Activated T-helper 2 cell treated with anti-CD3 and anti-CD28 coated beads, Interferon-gamma antibody, Interleukin-2, Interleukin-4, amounts not matched to agents 10 μg/mL and 5 μg/mL and 100 μg/mL, durations not matched to agents 14 hours and 24 hours and 36 hours (primary cell): ENCODE measurements around the gene MALT1. TPM values are rescaled to one million over a fixed set of nuclear protein-coding genes. Genes with fewer than 3 reads are reported as not detected.
"Not testable (repeated sequence)": the region's sequence is repeated elsewhere in the genome, so short reads cannot be mapped to it uniquely, and the experiment has no call there.

Source experiments
- DNase-seq: peaks from one replicate; pipeline ENCODE4 v3.0.0; 2021; ENCODE audit warnings: low spot score
- H3K27ac Mint-ChIP-seq: one replicate; pipeline ENCODE4 v1.8.0; 2021; ENCODE audit warnings: mixed read lengths
- H3K27me3 Mint-ChIP-seq: one replicate; pipeline ENCODE4 v1.8.0; 2021; ENCODE audit warnings: low read depth, mixed read lengths
- H3K36me3 Mint-ChIP-seq: one replicate; pipeline ENCODE4 v1.8.0; 2021; ENCODE audit warnings: low read depth, mixed read lengths
- H3K4me1 Mint-ChIP-seq: one replicate; pipeline ENCODE4 v1.8.0; 2021; ENCODE audit warnings: low read depth, mixed read lengths
- H3K4me3 Mint-ChIP-seq: one replicate; pipeline ENCODE4 v1.8.0; 2021; ENCODE audit warnings: low read depth, mild to moderate bottlenecking, moderate library complexity, mixed read lengths
- H3K9me3 Mint-ChIP-seq: one replicate; pipeline ENCODE4 v1.8.0; 2021; ENCODE audit warnings: mixed read lengths
- intact Hi-C: fragments of 100-400 bp; cut with micrococcal nuclease; formaldehyde crosslinking; loops from one replicate; pipeline ENCODE4 v1.15.1; 2023
- total RNA-seq: library from RNA; stranded (reverse); gene quantifications from 2 replicates; pipeline ENCODE4 v1.2.3, GENCODE V29; 2022

Gene MALT1
- total RNA-seq, 1 donor from 2014 or later, result 23.5 TPM

- intact Hi-C loops, result no loop called here
- no peak for DNase-seq
- no peak overlapping the region for H3K4me3 Mint-ChIP-seq
- no peaks in the 10 kb centered on the region for H3K27me3 Mint-ChIP-seq
- H3K4me1 Mint-ChIP-seq, result no peaks in the 10 kb centered on the region
- peaks cover 35% of the 10 kb centered on the region for H3K36me3 Mint-ChIP-seq
- no peaks in the 10 kb centered on the region for H3K9me3 Mint-ChIP-seq
- no peak overlapping the region for H3K27ac Mint-ChIP-seq
Measured at GRCh38 chr18:58728719-58729118, 57.5 kb downstream of the MALT1 start.

- Mint-ChIP-seq H3K4me1 (peaks cover 2% of the 10 kb centered on the region), H3K36me3 (peaks cover 45% of the 10 kb centered on the region), H3K4me3 (no peak overlapping the region), H3K27ac (no peak overlapping the region), H3K9me3 (no peaks in the 10 kb centered on the region), H3K27me3 (no peaks in the 10 kb centered on the region)
- no peak for DNase-seq
- intact Hi-C loops, result no loop called here
Measured at GRCh38 chr18:58730618-58731017, 59.4 kb downstream of the MALT1 start.

- peaks cover 2% of the 10 kb centered on the region for H3K4me1 Mint-ChIP-seq
Measured at GRCh38 chr18:58732471-58732870, 61.2 kb downstream of the MALT1 start.

GRCh38 chr18:58733866-58734265, 62.6 kb downstream of the MALT1 start:
- no peak overlapping the region for H3K4me3 Mint-ChIP-seq
- DNase-seq, result no peak
- H3K36me3 Mint-ChIP-seq, result peaks cover 54% of the 10 kb centered on the region
- peaks cover 2% of the 10 kb centered on the region for H3K4me1 Mint-ChIP-seq
- no peaks in the 10 kb centered on the region for H3K9me3 Mint-ChIP-seq
- intact Hi-C loops, result no loop called here
- no peaks in the 10 kb centered on the region for H3K27me3 Mint-ChIP-seq
- H3K27ac Mint-ChIP-seq, result no peak overlapping the region

More at GRCh38 chr18:58732471-58732870, 61.2 kb downstream of the MALT1 start:
- Mint-ChIP-seq H3K9me3 (no peaks in the 10 kb centered on the region), H3K4me3 (no peak overlapping the region), H3K36me3 (peaks cover 59% of the 10 kb centered on the region), H3K27me3 (no peaks in the 10 kb centered on the region), H3K27ac (no peak overlapping the region)
- intact Hi-C loops, result no loop called here
- DNase-seq, result no peak

- no peaks in the 10 kb centered on the region for H3K27me3 Mint-ChIP-seq
- no peak for DNase-seq
- peaks cover 60% of the 10 kb centered on the region for H3K36me3 Mint-ChIP-seq
- peaks cover 2% of the 10 kb centered on the region for H3K4me1 Mint-ChIP-seq
- H3K9me3 Mint-ChIP-seq, result no peaks in the 10 kb centered on the region
- H3K4me3 Mint-ChIP-seq, result no peak overlapping the region
- no peak overlapping the region for H3K27ac Mint-ChIP-seq
- intact Hi-C loops, result no loop called here
Measured at GRCh38 chr18:58738322-58738721, 67.1 kb downstream of the MALT1 start.

DNA sequence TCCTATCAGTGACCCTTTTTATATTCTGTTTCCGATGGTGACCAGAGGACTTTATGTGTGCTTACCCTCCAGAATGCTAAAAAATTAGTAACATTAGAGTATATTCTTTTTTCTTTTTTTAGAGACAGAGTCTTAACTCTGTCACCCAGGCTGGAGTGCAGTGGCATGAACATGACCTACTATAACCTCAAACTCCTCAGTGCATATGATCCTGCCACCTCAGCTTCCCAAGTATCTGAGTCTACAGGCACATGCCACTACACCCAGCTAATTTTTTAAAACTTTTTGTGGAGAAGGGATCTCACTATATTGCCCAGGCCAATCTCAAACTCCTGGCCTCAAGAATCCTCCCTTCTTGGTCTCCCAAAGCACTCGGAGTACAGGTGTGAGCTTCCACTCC, 74.6 kb downstream of the MALT1 start:
- Mint-ChIP-seq H3K27ac (no peak overlapping the region), H3K27me3 (no peaks in the 10 kb centered on the region), H3K4me3 (no peak overlapping the region), H3K4me1 (no peaks in the 10 kb centered on the region), H3K36me3 (peaks cover 75% of the 10 kb centered on the region), H3K9me3 (peaks cover 12% of the 10 kb centered on the region)
- intact Hi-C loops, result no loop called here
- no peak for DNase-seq

DNA sequence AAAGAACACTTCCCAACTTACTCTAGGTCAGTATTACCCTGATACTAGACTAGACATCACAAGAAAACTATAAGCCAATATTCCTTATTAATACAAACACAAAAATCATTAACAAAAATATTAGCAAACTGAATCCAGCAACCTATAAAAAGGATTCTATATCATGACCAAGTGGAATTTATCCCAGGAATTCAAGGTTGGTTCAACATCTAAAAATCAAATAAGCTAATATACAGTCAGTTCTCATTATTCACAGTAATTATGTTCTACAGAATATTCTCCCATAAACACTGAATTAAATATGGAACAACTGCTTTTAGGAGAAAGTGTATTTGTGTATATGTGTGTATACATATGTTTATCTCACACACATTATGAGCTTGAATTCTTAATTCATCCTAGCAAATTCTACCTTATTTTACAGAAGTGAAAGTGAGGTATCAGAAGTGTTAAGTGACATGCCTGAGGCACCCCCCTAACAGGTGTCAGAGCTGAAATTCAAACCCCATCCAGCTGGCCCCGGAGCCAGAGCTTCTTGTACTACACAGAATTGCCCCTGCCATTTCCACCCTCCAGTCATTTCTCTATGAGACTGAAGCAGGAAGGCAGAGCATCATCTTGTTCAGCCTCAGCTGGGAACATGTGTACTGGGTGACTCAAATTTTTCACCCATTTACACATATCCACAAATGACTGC, 77.8 kb downstream of the MALT1 start:
- Mint-ChIP-seq H3K27ac (no peak overlapping the region), H3K9me3 (peaks cover 12% of the 10 kb centered on the region), H3K36me3 (peaks cover 63% of the 10 kb centered on the region), H3K4me3 (no peak overlapping the region), H3K4me1 (no peaks in the 10 kb centered on the region), H3K27me3 (no peaks in the 10 kb centered on the region)
- DNase-seq, result no peak
- intact Hi-C loops, result no loop called here

DNA sequence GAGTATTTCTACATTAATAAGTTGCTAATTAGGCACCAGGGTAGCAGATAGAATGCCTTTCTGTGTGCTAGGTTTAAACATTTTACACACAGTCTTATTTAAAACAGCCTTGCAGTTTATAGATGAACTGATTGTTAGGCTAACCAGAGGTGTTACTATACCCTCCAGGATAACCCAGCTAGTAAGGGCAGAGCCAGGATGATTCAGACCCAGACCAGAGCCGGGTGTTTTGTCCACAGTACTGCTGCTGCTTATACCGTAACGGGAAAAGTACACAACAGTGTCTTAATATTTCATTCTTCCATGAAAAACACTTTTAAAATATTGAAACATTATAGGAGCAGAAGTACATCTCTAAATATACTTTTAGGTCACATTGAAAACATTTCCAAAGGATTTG, 82.7 kb downstream of the MALT1 start:
- intact Hi-C loops, result no loop called here
- H3K4me3 Mint-ChIP-seq, result no peak overlapping the region
- H3K9me3 Mint-ChIP-seq, result no peaks in the 10 kb centered on the region
- no peak overlapping the region for H3K27ac Mint-ChIP-seq
- H3K36me3 Mint-ChIP-seq, result peaks cover 22% of the 10 kb centered on the region
- no peak for DNase-seq
- peaks cover 1% of the 10 kb centered on the region for H3K27me3 Mint-ChIP-seq
- peaks cover 9% of the 10 kb centered on the region for H3K4me1 Mint-ChIP-seq

DNA sequence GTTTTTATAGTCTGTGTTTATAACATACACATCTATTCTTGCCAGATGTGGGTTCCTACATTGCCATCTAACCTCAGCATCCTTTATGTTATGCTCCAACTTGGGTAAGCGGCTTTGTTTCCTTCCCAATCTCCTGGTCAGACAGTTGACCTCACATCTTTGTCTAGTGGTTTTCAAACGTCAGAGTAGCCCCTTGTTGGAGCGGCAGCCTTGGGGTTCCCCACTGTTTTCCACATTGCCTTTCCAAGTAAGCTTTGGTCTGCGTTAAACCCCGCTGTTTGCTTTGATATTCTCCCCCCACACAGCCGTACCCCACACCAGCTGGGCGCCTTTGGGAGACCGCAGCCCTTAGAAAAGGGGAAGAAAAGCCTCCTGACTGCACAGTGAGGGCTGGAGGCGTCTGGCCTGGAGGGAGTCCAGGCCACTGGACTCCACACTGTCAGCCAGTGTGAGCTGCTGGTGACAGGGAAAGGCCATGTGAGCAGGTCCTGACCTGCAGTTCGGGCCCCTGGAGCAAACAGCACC, 83.3 kb downstream of the MALT1 start:
- DNase-seq, result no peak
- Mint-ChIP-seq H3K9me3 (no peaks in the 10 kb centered on the region), H3K4me1 (peaks cover 9% of the 10 kb centered on the region), H3K4me3 (no peak overlapping the region), H3K36me3 (peaks cover 16% of the 10 kb centered on the region), H3K27me3 (peaks cover 1% of the 10 kb centered on the region), H3K27ac (no peak overlapping the region)
- intact Hi-C loops, result no loop called here

- peak overlapping the region; percentile 60 for H3K27ac Mint-ChIP-seq
- intact Hi-C loops, result no loop called here
- peaks cover 6% of the 10 kb centered on the region for H3K27me3 Mint-ChIP-seq
- no peaks in the 10 kb centered on the region for H3K9me3 Mint-ChIP-seq
- H3K4me1 Mint-ChIP-seq, result peaks cover 9% of the 10 kb centered on the region
- H3K4me3 Mint-ChIP-seq, result no peak overlapping the region
- peaks cover 7% of the 10 kb centered on the region for H3K36me3 Mint-ChIP-seq
- DNase-seq, result no peak
Measured at GRCh38 chr18:58755304-58756010, 84.2 kb downstream of the MALT1 start.

GRCh38 chr18:58756148-58756547, 84.9 kb downstream of the MALT1 start:
- Mint-ChIP-seq H3K4me1 (peaks cover 12% of the 10 kb centered on the region), H3K27me3 (peaks cover 6% of the 10 kb centered on the region), H3K9me3 (no peaks in the 10 kb centered on the region), H3K27ac (no peak overlapping the region), H3K36me3 (peaks cover 4% of the 10 kb centered on the region), H3K4me3 (no peak overlapping the region)
- intact Hi-C loops, result no loop called here
- DNase-seq, result no peak

- peaks cover 17% of the 10 kb centered on the region for H3K4me1 Mint-ChIP-seq
- H3K4me3 Mint-ChIP-seq, result no peak overlapping the region
- peaks cover 6% of the 10 kb centered on the region for H3K27me3 Mint-ChIP-seq
- H3K9me3 Mint-ChIP-seq, result no peaks in the 10 kb centered on the region
- no peak overlapping the region for H3K27ac Mint-ChIP-seq
- H3K36me3 Mint-ChIP-seq, result peaks cover 4% of the 10 kb centered on the region
- no peak for DNase-seq
- intact Hi-C loops, result no loop called here
Measured at GRCh38 chr18:58756596-58757240, 85.5 kb downstream of the MALT1 start.

DNA sequence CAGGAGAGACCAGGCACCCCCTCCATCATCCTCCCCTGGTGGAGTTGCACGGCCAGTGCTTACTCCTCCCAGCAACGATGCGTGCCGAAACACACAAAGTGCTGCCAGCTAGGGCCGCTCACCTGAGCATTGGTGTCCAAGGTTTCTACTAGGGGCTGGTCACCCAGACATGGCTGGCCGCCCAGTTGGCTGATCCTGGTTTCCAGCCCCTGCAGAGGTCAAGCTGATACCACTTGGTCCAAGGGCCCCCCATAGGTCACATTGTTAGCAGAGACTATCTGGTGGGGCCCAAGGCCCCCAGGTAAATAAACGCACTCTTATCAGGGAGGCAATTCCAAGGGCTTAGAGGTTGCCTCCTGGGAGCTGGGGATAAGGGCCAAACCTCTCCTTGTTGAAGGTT, 86.1 kb downstream of the MALT1 start:
- H3K4me1 Mint-ChIP-seq, result peaks cover 18% of the 10 kb centered on the region
- H3K36me3 Mint-ChIP-seq, H3K27me3 Mint-ChIP-seq, H3K4me3 Mint-ChIP-seq, DNase-seq, H3K9me3 Mint-ChIP-seq, H3K27ac Mint-ChIP-seq, intact Hi-C loops: not testable (repeated sequence)
